HG03558 (cell line): Measurements from ENCODE around the gene ZNF808.
"Not testable (repeated sequence)": the region's sequence is repeated elsewhere in the genome, so short reads cannot be mapped to it uniquely, and the experiment has no call there.

Experiments used
- ATAC-seq: cut with Tn5 transposase; IDR thresholded peaks from one replicate; pipeline ENCODE4 v1.9.1; 2021; ENCODE audit warnings: moderate number of reproducible peaks; ENCODE audit not compliant: unreplicated experiment; ENCODE audit errors: extremely low read depth

The ZNF808 gene

GRCh38 chr19:52535385-52535770 lies 7.9 kb downstream of the ZNF808 start:
- ATAC-seq = not testable (repeated sequence)

GRCh38 chr19:52535771-52536447 lies 8.4 kb downstream of the ZNF808 start:
- no peak for ATAC-seq

- no peak for ATAC-seq
Observed at GRCh38 chr19:52536448-52536800, 9.0 kb downstream of the ZNF808 start.

- ATAC-seq = not testable (repeated sequence)
Observed at GRCh38 chr19:52538815-52539214, 11.3 kb downstream of the ZNF808 start.

GRCh38 chr19:52541176-52541575 lies 13.7 kb downstream of the ZNF808 start:
- ATAC-seq = not testable (repeated sequence)

GRCh38 chr19:52541608-52542007 lies 14.1 kb downstream of the ZNF808 start:
- ATAC-seq = no peak

- ATAC-seq = not testable (repeated sequence)
Observed at GRCh38 chr19:52542541-52542940, 15.1 kb downstream of the ZNF808 start.

- no peak for ATAC-seq
Observed at GRCh38 chr19:52542984-52543664, 15.7 kb downstream of the ZNF808 start.

GRCh38 chr19:52554216-52554971 lies 26.9 kb downstream of the ZNF808 start:
- no peak for ATAC-seq

GRCh38 chr19:52557231-52557995 lies 29.9 kb downstream of the ZNF808 start:
- ATAC-seq = no peak

- ATAC-seq = not testable (repeated sequence)
Observed at GRCh38 chr19:52558732-52559445, 31.4 kb downstream of the ZNF808 start.

- not testable (repeated sequence) for ATAC-seq
Observed at GRCh38 chr19:52561611-52562010, 34.1 kb downstream of the ZNF808 start.

- no peak for ATAC-seq
Observed at GRCh38 chr19:52566121-52566520, 38.7 kb downstream of the ZNF808 start.

GRCh38 chr19:52566588-52566987 lies 39.1 kb downstream of the ZNF808 start:
- no peak for ATAC-seq

- no peak for ATAC-seq
Observed at GRCh38 chr19:52567921-52568320, 40.5 kb downstream of the ZNF808 start.

- not testable (repeated sequence) for ATAC-seq
Observed at GRCh38 chr19:52569638-52569999, 42.2 kb downstream of the ZNF808 start.

GRCh38 chr19:52570000-52570861 lies 42.8 kb downstream of the ZNF808 start, which contains the start of gene ZNF701:
TSS of gene ZNF701 (plus strand) at chr19:52570287. CDS start at chr19:52574148, 3,861 bp downstream.
- ATAC-seq = peak; percentile 86

- ATAC-seq = no peak
Observed at GRCh38 chr19:52584736-52585440, 57.4 kb downstream of the ZNF808 start.
